HG03354 (cell line): Measurements from ENCODE around the gene SLC29A3.

Experiments used
- ATAC-seq: cut with Tn5 transposase; IDR thresholded peaks from one replicate; pipeline ENCODE4 v1.9.1; 2021; ENCODE audit warnings: mild to moderate bottlenecking; ENCODE audit not compliant: unreplicated experiment, poor library complexity, severe bottlenecking

The SLC29A3 gene

GRCh38 chr10:71297343-71297742 lies 21.7 kb upstream of the SLC29A3 start:
- ATAC-seq, result no peak

- no peak for ATAC-seq
Observed at GRCh38 chr10:71299071-71299785, 19.8 kb upstream of the SLC29A3 start.

- ATAC-seq, result no peak
Observed at GRCh38 chr10:71300555-71301370, 18.3 kb upstream of the SLC29A3 start.

GRCh38 chr10:71301371-71301916 lies 17.6 kb upstream of the SLC29A3 start:
- no peak for ATAC-seq

- no peak for ATAC-seq
Observed at GRCh38 chr10:71302451-71302850, 16.6 kb upstream of the SLC29A3 start.

GRCh38 chr10:71302874-71303568 lies 16.0 kb upstream of the SLC29A3 start:
- ATAC-seq, result no peak

GRCh38 chr10:71303569-71303907 lies 15.5 kb upstream of the SLC29A3 start:
- no peak for ATAC-seq

GRCh38 chr10:71304914-71305313 lies 14.1 kb upstream of the SLC29A3 start:
- no peak for ATAC-seq

GRCh38 chr10:71306979-71307378 lies 12.1 kb upstream of the SLC29A3 start:
- no peak for ATAC-seq

GRCh38 chr10:71307469-71308085 lies 11.5 kb upstream of the SLC29A3 start:
- ATAC-seq, result no peak

GRCh38 chr10:71308244-71308643 lies 10.8 kb upstream of the SLC29A3 start:
- no peak for ATAC-seq

- ATAC-seq, result no peak
Observed at GRCh38 chr10:71308985-71309384, 10.1 kb upstream of the SLC29A3 start.

- no peak for ATAC-seq
Observed at GRCh38 chr10:71309919-71310318, 9.1 kb upstream of the SLC29A3 start.

- no peak for ATAC-seq
Observed at GRCh38 chr10:71312220-71312619, 6.8 kb upstream of the SLC29A3 start.

GRCh38 chr10:71312811-71313789 lies 6.0 kb upstream of the SLC29A3 start:
- ATAC-seq, result no peak

- no peak for ATAC-seq
Observed at GRCh38 chr10:71314028-71314693, 4.9 kb upstream of the SLC29A3 start.

- ATAC-seq, result no peak
Observed at GRCh38 chr10:71314694-71315225, 4.3 kb upstream of the SLC29A3 start.
